PC-9 (cell line): ENCODE results near the gene LMOD1.

ENCODE experiments used
- EZH2 ChIP-seq: fragments of 200-600 bp; sonication (generic); IDR thresholded peaks from 2 replicates; pipeline ENCODE4 v1.8.0; 2017; ENCODE audit warnings: antibody characterized with exemption, low read depth
- TF ChIP-seq, protein P1 (sequence below): fragments of 200-600 bp; sonication (generic); conservative IDR thresholded peaks from 2 replicates; pipeline ENCODE4 v1.6.1; 2017; ENCODE audit warnings: mixed run types, antibody characterized with exemption, mild to moderate bottlenecking, moderate library complexity

GRCh38 chr1:201895120-201895665 lies 51.2 kb downstream of the LMOD1 start:
- TF ChIP-seq, protein P1, sequence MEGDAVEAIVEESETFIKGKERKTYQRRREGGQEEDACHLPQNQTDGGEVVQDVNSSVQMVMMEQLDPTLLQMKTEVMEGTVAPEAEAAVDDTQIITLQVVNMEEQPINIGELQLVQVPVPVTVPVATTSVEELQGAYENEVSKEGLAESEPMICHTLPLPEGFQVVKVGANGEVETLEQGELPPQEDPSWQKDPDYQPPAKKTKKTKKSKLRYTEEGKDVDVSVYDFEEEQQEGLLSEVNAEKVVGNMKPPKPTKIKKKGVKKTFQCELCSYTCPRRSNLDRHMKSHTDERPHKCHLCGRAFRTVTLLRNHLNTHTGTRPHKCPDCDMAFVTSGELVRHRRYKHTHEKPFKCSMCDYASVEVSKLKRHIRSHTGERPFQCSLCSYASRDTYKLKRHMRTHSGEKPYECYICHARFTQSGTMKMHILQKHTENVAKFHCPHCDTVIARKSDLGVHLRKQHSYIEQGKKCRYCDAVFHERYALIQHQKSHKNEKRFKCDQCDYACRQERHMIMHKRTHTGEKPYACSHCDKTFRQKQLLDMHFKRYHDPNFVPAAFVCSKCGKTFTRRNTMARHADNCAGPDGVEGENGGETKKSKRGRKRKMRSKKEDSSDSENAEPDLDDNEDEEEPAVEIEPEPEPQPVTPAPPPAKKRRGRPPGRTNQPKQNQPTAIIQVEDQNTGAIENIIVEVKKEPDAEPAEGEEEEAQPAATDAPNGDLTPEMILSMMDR = no peak
- no peak for TF ChIP-seq EZH2
